GM21576 (cell line): ENCODE measurements around the gene FAM25G.
"Not testable (repeated sequence)": the region's sequence is repeated elsewhere in the genome, so short reads cannot be mapped to it uniquely, and the experiment has no call there.

Source experiments
- ATAC-seq: cut with Tn5 transposase; IDR thresholded peaks from one replicate; pipeline ENCODE4 v1.9.1; 2021; ENCODE audit warnings: mild to moderate bottlenecking, moderate library complexity; ENCODE audit not compliant: unreplicated experiment

FAM25G gene

DNA sequence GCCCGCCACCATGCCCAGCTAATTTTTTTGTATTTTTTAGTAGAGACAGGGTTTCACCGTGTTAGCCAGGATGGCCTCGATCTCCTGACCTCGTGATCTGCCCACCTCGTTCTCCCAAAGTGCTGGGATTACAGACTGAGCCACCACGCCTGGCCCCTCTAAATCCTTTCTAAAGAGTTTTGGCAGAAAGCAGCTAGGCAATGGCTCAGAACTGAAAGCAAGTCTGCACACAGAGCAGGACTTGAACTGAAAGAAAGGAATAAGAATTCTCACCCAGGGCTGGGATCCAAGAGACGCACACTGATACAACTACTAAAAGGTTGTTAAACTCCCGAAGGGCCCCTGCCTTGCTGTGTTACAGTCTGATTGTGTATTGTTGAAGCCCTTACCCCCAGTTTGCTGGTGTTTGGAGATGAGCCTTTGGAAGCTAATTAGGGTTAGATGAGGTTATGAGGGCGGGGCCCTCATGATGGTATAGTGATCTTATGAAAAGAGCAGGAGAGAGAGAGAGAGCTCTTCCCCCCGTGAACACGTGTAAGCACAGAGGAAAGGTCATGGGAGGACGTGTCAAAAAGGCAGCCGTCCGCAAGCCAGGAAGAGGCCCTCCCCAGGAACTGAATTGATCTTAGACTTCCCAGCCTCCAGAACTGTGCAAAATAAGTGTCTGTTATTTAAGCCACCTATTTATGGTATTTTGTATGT is 26.1 kb downstream of the FAM25G start:
- ATAC-seq: not testable (repeated sequence)

DNA sequence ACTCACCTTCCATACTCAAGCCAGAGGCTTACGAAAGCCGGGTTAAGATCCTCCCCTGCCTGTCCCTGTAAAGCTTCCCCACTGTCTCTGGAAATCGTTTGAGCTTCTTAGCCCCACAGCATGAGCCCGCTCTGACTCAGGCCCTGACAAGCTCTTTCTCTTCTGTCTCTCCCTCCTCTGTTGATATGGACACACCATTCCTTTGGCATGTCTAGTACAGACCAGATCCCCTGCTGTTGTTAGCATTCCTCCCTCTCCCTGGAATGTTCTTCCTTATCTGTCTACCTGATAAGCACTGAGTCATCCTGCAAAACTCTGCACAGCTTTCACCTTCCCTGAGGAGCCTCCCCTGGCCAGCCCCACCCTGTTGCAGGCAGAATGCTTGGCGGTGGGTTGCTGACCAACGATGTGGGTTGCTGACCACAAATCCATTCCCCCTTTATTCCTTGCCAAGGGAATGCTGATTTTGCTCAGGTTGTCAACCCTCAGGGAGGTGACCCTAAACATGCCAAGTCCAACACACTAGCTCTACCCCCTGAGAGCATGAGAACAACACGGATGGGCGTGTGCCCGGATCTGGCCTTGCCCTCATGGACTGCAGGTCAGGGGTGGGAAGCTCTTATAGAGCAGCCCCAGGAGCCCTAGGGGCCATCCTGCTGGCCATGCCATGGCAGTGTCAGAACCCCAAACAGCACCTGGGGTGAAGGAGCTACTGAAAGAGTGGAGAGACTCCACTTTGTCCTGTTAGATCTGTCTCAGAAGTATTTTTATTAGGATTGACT is 28.7 kb downstream of the FAM25G start:
- ATAC-seq: not testable (repeated sequence)

DNA sequence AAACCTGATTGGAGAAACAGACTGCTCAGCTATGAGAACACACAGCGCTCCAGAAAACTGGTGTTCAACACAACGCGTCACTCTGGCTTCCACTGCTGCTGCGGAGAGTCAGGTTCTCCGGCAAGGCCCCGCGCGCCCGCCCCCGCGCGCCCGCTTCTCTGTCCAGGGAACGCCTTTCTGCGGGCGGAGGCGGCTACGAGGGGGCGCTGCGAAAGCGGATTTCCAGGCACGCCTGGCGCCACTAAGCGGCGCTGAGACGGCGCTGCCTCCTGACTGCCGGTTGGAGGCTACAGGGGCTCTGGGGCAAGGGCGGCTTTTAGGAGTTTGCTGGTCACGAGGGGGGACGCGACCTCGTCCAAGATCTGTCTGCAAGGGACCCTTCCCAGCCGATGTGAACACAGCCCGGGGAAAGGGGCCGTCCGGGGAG is 30.2 kb downstream of the FAM25G start:
- ATAC-seq: not testable (repeated sequence)

DNA sequence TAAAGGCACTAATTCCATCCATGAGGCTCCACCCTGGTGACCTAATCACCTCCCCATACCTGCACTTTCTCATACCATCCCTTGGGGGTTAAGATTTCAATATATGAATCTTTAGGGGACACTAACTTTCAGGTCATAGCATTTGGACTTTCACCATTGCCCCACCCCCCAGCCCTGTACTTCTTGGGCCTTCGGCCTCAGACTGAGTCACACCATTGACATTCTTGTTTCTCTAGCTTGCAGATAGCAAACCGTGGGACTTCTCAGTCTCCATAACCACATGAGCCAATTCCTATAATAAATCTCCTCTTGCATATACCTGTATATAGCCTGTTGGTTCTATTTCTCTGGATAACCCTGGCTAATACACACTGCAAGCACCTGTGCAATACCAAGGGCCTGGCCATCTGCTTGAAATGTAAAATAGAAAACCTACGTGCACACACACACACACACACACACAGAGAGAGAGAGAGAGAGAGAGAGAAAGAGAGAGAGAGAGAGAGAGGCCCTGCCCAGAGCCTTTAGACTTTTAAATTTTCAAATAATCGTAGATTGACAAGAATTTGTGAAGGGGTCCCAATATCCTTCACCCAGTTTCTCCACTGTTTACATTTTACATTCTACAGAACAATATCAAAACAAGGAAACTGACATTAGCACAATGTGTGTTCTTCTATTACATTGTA is 32.9 kb downstream of the FAM25G start:
- ATAC-seq: no peak

GRCh38 chr10:47457826-47458225 is 33.7 kb downstream of the FAM25G start:
- no peak for ATAC-seq

- no peak for ATAC-seq
Observed at GRCh38 chr10:47457528-47457820, 34.0 kb downstream of the FAM25G start.

DNA sequence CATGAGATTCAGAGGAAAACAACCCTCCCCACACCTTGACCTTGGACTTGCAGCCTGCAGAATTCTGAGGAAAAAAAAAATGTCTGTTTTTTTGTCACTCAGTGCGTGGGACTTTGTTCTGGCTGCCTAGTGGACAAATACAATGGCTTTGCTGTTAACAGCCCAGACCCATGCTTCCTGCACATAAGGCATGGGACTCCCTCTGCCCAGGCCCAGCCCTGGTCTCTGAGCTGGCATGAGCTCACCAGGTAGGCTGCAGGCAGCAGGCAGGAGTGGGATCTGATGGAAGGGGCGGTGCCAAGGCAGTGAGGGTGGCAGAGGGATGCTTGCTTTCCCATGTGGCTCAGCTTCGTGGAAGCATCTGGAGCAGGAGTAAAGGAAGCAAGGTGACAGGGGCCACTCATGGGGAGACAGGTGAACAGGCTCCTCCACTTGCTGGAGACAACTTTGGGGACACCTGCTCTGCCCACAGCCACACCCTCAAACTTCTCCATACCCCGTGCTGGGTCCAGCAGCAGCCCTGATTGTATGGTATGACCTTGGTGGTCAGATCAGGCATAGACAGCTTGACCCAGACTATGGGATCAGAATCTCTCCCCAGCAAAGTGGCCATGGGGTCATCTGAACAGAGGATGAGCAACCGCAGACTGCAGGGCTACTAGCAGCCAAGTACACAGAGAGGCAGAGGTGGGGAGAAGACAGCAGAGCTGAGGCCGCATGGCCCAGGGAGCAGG is 34.5 kb downstream of the FAM25G start:
- ATAC-seq: no peak

DNA sequence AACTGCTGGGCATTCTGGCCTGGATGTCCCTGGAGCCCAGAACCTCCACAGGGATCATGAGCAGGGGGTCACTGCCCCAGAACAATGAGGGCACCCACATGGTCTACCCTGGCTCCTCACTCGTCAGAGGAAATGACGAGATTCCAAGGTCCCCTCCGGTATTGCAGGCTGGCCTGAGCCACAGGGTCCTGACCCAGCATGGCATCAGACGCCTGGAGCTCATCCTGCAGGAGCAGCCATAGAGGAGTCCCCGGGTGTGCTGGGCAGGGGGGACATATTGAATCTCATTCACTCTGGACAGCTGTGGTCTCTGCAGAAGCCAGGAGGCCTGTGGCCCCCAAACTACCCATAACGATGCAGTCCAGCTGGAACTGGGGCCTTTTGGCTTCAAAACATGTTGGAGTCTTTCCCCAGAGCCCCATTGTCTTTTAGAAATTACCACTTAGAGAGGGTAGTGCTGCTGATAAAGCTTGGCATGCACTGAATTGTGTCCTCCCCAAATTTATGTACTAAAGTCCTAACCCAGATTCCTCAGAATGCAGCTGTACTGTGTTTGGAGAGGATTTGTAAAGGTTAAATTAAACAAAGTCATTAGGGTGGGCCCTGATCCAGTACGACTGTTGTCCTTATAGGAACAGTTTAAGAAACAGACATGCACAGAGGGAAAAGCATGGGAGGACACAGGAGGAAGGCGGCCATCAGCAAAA is 35.3 kb downstream of the FAM25G start:
- ATAC-seq: no peak

- not testable (repeated sequence) for ATAC-seq
Observed at GRCh38 chr10:47455350-47456078, 36.0 kb downstream of the FAM25G start.

DNA sequence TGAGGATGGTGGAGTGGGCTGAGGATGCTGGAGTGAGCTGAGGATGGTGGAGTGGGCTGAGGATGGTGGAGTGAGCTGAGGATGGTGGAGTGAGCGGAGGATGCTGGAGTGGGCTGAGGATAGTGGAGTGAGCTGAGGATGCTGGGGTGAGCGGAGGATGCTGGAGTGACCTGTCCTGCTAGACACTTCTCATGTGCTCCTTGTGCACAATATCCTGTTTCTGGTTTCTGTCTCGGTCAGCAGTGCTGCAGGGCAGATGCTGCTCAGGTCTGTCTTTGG is 36.8 kb downstream of the FAM25G start:
- no peak for ATAC-seq

DNA sequence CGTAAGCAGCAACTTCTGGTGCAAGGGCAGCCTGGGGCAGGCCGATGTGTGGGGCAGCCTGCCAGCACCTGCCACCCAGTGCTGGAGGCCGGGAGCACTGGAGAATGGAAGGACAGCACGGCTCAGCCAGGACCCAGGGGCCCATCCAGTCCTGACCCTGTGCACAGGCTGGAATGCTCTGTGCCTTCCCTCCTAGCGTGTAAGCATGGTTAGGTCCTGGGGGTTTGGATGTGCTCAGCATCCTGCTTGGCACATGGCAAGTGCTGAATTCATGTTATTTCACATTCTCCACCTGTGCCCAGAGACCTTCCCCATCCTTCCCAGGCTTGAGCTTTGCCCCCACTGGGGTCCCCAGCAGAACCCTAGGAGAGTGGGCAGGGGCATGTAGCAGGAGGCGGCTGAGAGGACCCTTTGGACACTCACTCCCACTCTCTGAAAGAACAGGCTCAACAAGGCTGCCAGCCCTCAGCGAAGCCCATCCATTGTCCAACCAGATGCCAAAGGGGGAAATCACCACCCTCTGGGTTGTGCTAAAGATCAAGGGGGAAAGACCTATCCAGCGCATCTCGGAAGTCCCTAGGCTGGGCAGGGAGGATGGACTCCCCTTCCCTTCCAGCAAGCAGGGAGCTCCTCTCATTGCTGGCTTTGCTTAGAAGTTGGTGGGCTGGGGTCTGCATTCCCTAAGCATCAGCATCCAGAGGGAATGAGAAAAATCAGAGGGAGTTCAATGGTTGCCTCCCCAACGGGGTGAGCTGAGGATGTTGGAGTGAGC is 37.3 kb downstream of the FAM25G start:
- ATAC-seq: no peak

DNA sequence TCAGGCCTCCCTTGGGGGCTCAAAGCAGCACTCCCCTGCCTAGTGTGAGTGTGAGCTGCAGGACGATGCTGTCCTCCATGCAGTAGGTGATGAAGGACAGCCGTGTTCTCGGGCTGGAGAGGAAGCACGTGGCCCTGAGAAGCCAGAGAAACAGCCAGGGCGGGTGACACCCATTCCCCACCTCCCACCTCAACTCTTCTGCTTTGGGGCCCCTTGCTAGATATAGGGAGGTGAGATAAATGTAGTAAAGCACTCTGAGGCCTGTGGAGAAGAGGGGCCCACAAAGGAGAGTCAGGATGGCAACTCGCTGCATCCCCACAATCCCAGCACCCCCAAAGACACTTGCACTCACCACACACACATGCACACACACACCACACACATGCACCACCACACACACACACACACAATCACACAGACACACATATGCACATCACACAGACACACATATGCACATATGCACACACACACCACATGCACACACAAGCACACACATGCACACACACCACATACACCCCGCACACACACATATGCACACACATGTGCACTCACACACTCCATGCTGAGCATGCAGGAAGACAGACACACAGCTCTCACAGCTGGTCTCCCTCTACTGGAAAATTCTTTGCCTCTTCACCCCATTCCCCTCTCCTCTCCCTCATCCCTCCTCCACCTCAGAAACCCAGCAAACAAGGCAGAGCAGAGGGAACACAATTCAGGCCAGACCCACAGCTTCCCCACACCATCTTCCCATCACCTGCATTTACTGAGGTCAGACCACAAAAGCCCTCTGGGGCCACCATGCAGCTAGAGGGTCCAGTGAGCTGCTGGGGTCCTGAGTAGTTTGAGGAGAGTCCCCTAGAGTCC is 38.1 kb downstream of the FAM25G start:
- ATAC-seq: no peak

DNA sequence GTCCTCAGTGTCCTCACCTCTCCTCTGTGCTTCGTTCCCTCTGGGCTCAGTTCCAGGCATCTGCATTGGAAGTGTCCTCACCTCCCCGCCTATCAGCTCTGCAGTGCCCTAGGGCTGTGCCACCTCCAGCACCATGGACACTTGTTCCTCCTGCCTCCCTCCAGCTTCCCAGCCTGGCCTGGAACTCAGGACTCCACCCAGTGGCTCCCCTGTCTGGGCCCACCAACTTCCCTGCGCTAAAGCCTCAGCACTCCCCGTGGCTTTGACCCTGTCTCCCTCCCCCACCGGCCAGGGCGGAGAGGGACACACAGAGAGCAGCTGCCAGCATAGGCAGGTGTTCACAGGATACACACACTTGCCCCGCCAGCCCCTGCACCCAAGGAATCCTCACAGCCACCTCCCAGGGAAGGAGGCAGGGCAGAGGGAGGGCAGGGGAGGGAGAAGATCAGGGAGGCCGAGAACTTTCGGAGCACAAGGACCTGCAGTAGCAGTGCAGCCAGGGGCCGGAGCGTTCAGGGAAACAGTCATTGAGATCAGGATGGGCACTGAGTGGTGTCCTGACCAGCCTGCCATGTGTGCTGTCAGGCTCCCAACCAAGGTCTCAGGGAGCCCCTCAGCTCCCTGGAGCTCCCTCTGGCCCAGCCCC is 38.9 kb downstream of the FAM25G start:
- ATAC-seq: no peak

- ATAC-seq: no peak
Observed at GRCh38 chr10:47451998-47452494, 39.5 kb downstream of the FAM25G start.

- no peak for ATAC-seq
Observed at GRCh38 chr10:47451273-47451997, 40.1 kb downstream of the FAM25G start.

DNA sequence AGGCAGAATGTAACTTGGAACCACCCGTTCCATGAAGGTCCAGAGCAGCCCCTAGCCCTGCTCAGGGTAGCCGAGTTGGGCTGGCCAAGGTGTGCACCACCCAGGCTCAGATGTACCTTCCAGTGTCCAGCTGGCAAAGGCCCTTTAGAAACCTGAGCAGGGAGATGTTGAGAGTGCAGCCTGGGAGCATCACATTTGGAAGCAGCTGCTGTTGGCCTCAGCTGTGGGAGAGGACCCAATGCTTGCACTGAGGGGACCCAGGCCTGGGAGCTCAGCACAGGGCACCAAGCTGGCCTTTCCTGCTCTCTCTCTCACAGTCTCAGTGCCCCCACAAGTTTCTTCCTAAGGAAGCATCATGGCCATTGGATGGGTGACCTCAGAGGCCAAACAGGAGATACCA is 41.1 kb downstream of the FAM25G start:
- ATAC-seq: no peak

DNA sequence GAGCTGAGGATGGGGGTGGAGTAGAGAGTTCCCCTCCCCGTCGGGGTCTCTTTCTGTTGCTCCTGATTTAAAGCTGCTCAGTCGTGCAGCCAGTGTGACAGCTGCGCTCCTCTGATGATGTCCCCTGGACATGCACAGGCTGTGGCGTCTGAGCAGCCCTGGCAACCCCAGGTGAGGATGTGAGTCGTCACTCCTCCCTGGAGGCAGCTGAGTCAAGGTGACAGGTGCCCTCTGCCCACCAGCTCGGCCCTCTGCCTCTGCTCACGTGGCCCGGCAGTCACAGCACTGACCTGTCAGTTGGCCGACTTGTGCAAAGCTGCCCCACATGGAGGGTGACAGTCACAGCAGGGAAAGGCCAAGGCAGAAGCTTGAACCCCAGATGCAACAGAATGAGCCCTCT is 41.5 kb downstream of the FAM25G start:
- ATAC-seq: no peak
